ENCODE data around the gene FREY1. TPM values are rescaled to one million over a fixed set of nuclear protein-coding genes. Genes with fewer than 3 reads are reported as not detected.

The FREY1 gene
- total RNA-seq, 1 experiment from 2014 or later = 1.4 TPM

- POLR2A ChIA-PET = no interaction called here
- CTCF ChIA-PET = no interaction called here
- no TSS peak for BruUV-seq (replicated peaks)
These were observed 29.5 kb upstream of the FREY1 start for GRCh38 chr11:45936511-45937054.

DNA sequence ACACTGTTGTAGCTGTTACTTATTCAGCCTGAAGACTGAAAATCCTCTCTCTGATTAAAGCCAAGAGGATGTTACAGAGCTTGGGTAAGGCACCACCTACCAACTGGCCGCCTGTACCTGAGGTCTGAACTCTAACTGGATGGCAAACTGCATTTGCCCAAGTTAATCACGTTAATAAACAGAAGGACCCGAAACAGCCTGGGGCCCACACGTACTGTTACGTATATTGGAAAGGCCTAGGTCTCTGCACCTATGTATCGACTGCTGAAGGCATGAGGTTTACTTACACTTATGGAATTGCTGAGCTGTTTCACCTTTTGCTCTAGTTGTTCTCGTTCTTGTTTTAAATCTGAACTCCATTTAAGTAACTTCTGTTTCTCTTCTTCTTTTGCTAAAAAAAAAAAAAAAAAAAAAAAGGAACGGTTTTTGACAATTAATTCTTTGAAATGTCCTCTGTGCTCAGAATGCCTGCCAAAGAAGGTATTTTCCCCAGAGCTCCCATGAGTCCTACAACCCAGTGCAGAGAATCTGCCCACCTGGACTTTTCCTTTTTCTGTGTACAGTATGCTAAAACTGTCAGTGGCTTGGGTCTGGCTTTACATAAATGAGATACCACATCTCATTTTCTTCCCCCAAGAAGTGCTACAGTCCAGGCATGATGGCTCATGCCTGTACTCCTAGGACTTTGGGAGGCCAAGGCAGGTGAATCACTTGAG lies 28.4 kb upstream of the FREY1 start:
- H3K27me3 ChIP-seq (ENCODE audit: control insufficient read depth, insufficient read depth, low read length) = no peaks in the 10 kb centered on the region
- TF ChIP-seq POLR2AphosphoS5 (IDR thresholded peaks at IDR 0.05; ENCODE audit: low read depth, low read length) (no peak), TCF7L2 (IDR thresholded peaks at IDR 0.05; ENCODE audit: low read depth, low read length) (no peak), REST (IDR thresholded peaks at IDR 0.05; ENCODE audit: insufficient read depth in 1 of 2, low read depth in 2 of 2, low read length in 1 of 2) (no peak), SIN3A (IDR thresholded peaks at IDR 0.05; ENCODE audit: borderline replicate concordance, insufficient read depth, low read depth, low read length) (no peak)
- TF ChIP-seq, protein P1, sequence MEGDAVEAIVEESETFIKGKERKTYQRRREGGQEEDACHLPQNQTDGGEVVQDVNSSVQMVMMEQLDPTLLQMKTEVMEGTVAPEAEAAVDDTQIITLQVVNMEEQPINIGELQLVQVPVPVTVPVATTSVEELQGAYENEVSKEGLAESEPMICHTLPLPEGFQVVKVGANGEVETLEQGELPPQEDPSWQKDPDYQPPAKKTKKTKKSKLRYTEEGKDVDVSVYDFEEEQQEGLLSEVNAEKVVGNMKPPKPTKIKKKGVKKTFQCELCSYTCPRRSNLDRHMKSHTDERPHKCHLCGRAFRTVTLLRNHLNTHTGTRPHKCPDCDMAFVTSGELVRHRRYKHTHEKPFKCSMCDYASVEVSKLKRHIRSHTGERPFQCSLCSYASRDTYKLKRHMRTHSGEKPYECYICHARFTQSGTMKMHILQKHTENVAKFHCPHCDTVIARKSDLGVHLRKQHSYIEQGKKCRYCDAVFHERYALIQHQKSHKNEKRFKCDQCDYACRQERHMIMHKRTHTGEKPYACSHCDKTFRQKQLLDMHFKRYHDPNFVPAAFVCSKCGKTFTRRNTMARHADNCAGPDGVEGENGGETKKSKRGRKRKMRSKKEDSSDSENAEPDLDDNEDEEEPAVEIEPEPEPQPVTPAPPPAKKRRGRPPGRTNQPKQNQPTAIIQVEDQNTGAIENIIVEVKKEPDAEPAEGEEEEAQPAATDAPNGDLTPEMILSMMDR (IDR thresholded peaks at IDR 0.05) = no peak
- intact Hi-C loops (cut with micrococcal nuclease; ENCODE audit: unreplicated experiment) (no loop called here), in situ Hi-C loops (cut with HindIII; ENCODE audit: low pct_unique_long_range_greater_than_20kb, low sequenced_read_pairs) (no loop called here)
- ChIA-PET CTCF (interaction anchor here (0.7 kb wide), 2 partner anchors 13 to 457 kb away, joined by 7 to 9 read pairs; no protein-coding TSS in a partner anchor), POLR2A (interaction anchor here (0.6 kb wide), 1 partner anchor 1547 kb away, joined by 8 read pairs; no protein-coding TSS in a partner anchor)
- H3K36me3 ChIP-seq (ENCODE audit: control insufficient read depth, insufficient read depth, low read length) = peaks cover 14% of the 10 kb centered on the region
- no peaks in the 10 kb centered on the region for H3K9me3 ChIP-seq (ENCODE audit: control insufficient read depth, insufficient read depth, low read depth, low read length)
- no peak for DNase-seq (ENCODE audit: low read depth, low spot score)
- no TSS peak for BruUV-seq (replicated peaks)
- no peak overlapping the region for H3K27ac ChIP-seq (ENCODE audit: low read length)
- no peaks in the 10 kb centered on the region for H3K4me1 ChIP-seq (ENCODE audit: control insufficient read depth, insufficient read depth, low read length)
- no peak for ATAC-seq
- no peak overlapping the region for H3K4me3 ChIP-seq (ENCODE audit: low read depth in 2 of 2, low read length in 2 of 2)

More at GRCh38 chr11:45936511-45937054, 29.5 kb upstream of the FREY1 start:
- no peak for DNase-seq (ENCODE audit: low read depth, low spot score)
- ATAC-seq = no peak
- TF ChIP-seq REST (IDR thresholded peaks at IDR 0.05; ENCODE audit: insufficient read depth in 1 of 2, low read depth in 2 of 2, low read length in 1 of 2) (no peak), TCF7L2 (IDR thresholded peaks at IDR 0.05; ENCODE audit: low read depth, low read length) (no peak), POLR2AphosphoS5 (IDR thresholded peaks at IDR 0.05; ENCODE audit: low read depth, low read length) (no peak), SIN3A (IDR thresholded peaks at IDR 0.05; ENCODE audit: borderline replicate concordance, insufficient read depth, low read depth, low read length) (no peak)
- TF ChIP-seq, protein P1 (IDR thresholded peaks at IDR 0.05) = no peak
- H3K27me3 ChIP-seq (ENCODE audit: control insufficient read depth, insufficient read depth, low read length) = no peaks in the 10 kb centered on the region
- no peak overlapping the region for H3K27ac ChIP-seq (ENCODE audit: low read length)
- in situ Hi-C loops (cut with HindIII; ENCODE audit: low pct_unique_long_range_greater_than_20kb, low sequenced_read_pairs) = no loop called here
- intact Hi-C loops (cut with micrococcal nuclease; ENCODE audit: unreplicated experiment) = no loop called here
- H3K9me3 ChIP-seq (ENCODE audit: control insufficient read depth, insufficient read depth, low read depth, low read length) = no peaks in the 10 kb centered on the region
- H3K4me1 ChIP-seq (ENCODE audit: control insufficient read depth, insufficient read depth, low read length) = no peaks in the 10 kb centered on the region
- H3K4me3 ChIP-seq (ENCODE audit: low read depth in 2 of 2, low read length in 2 of 2) = no peak overlapping the region
- H3K36me3 ChIP-seq (ENCODE audit: control insufficient read depth, insufficient read depth, low read length) = peaks cover 14% of the 10 kb centered on the region
